ENCODE data around the gene CLSTN1. TPM values are rescaled to one million over a fixed set of nuclear protein-coding genes. Genes with fewer than 3 reads are reported as not detected.
A peak's percentile ranks its signal among the peaks of the same experiment; 100 is the strongest.
"Not testable (repeated sequence)": the region's sequence is repeated elsewhere in the genome, so short reads cannot be mapped to it uniquely, and the experiment has no call there.

The CLSTN1 gene
- total RNA-seq, 1 donor from 2014 or later = 130 TPM

DNA sequence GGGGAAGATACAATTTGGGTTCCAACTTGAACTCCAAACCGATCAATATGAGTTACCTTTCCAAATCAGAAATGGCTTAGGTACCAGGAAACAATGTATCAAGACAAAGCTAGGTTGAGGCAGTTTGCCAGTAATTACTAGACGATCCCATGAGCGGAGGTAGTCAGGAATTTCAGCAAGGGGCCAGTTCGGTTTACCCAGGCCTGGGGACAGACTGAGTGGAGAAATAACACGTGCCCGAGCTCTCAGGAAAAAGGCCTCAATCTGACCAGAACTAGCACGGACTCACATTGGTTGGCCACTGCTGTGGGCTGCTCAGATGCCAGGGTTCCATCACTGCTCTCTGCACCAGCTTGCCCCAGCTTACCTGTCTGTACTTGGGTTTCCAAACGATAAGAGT lies 15.3 kb downstream of the CLSTN1 start:
- Mint-ChIP-seq H3K9me3 (ENCODE audit: low read depth) (no peaks in the 10 kb centered on the region), H3K27me3 (no peaks in the 10 kb centered on the region), H3K4me1 (ENCODE audit: low read depth) (peaks cover 24% of the 10 kb centered on the region), H3K4me3 (ENCODE audit: low read depth) (no peak overlapping the region), H3K36me3 (ENCODE audit: insufficient read depth) (no peaks in the 10 kb centered on the region), H3K27ac (no peak overlapping the region)
- no peak for DNase-seq (ENCODE audit: low spot score, unreplicated experiment)
- TF ChIP-seq, protein P1, sequence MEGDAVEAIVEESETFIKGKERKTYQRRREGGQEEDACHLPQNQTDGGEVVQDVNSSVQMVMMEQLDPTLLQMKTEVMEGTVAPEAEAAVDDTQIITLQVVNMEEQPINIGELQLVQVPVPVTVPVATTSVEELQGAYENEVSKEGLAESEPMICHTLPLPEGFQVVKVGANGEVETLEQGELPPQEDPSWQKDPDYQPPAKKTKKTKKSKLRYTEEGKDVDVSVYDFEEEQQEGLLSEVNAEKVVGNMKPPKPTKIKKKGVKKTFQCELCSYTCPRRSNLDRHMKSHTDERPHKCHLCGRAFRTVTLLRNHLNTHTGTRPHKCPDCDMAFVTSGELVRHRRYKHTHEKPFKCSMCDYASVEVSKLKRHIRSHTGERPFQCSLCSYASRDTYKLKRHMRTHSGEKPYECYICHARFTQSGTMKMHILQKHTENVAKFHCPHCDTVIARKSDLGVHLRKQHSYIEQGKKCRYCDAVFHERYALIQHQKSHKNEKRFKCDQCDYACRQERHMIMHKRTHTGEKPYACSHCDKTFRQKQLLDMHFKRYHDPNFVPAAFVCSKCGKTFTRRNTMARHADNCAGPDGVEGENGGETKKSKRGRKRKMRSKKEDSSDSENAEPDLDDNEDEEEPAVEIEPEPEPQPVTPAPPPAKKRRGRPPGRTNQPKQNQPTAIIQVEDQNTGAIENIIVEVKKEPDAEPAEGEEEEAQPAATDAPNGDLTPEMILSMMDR (IDR thresholded peaks at IDR 0.05; ENCODE audit: unreplicated experiment) = no peak

DNA sequence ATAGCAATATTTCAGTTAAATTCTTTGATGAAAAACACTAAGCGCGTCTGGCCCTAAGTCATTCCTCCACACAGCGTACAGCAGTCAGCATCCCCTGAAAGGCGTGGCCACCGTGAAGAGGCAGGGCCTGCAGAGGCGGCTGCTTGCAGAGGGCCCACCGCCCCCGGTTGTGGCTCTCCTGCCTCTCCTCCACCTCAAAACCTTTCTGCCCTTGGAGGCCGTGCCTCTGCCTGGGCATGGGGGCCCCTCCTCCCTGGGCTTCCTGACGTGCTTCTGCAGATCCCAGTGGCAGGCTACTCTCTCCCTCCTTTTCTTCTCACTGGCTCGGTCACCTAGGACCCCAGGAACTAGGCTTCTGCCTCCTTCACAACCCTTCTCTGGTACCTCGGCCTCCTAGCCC lies 16.2 kb downstream of the CLSTN1 start:
- H3K4me3 Mint-ChIP-seq (ENCODE audit: low read depth) = no peak overlapping the region
- peak overlapping the region; percentile 58 for H3K27ac Mint-ChIP-seq
- TF ChIP-seq, protein P1 (IDR thresholded peaks at IDR 0.05; ENCODE audit: unreplicated experiment) = no peak
- H3K4me1 Mint-ChIP-seq (ENCODE audit: low read depth) = peaks cover 24% of the 10 kb centered on the region
- no peaks in the 10 kb centered on the region for H3K36me3 Mint-ChIP-seq (ENCODE audit: insufficient read depth)
- DNase-seq (ENCODE audit: low spot score, unreplicated experiment) = no peak
- H3K27me3 Mint-ChIP-seq = no peaks in the 10 kb centered on the region
- H3K9me3 Mint-ChIP-seq (ENCODE audit: low read depth) = no peaks in the 10 kb centered on the region

DNA sequence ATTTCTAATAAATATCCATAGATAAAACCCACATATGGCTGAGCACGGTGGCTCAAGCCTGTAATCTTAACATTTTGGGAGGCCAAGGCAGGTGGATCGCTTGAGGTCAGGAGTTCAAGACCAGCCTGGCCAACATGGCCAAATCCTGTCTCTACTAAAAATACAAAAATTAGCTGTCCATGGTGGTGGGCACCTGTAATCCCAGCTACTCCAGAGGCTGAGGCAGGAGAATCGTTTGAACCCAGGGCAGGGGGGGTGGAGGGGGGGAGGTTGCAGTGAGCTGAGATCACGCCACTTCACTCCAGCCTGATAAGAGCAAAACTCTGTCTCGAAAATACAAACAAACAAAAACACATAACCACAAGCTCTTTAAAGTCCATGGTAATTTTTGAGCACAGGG lies 17.8 kb downstream of the CLSTN1 start:
- not testable (repeated sequence) for H3K36me3 Mint-ChIP-seq (ENCODE audit: insufficient read depth); H3K4me3 Mint-ChIP-seq (ENCODE audit: low read depth); H3K27me3 Mint-ChIP-seq; DNase-seq (ENCODE audit: low spot score, unreplicated experiment); H3K9me3 Mint-ChIP-seq (ENCODE audit: low read depth); H3K27ac Mint-ChIP-seq
- H3K4me1 Mint-ChIP-seq (ENCODE audit: low read depth) = peaks cover 21% of the 10 kb centered on the region

DNA sequence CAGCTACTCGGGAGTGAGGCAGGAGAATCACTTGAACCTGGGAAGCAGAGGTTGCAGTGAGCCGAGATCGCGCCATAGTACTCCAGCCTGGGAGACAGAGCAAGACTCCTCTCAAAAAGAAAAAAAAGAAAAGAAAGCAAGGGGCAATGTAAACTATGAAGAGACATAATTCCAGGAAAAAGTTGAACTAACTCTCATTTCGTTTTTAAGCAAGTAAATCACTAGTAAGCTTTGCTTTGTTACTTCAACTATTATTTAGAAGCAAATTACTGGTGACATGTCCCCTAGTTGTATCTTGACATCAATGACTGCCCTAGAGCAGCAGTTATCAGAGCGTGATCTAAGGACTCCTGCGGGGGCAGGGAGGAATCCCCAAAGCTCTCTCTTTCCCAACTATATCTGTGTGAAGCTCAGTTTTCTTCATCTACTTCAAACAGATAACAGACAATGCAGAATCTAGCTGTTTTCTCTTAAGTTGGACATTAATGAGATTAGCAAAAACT lies 18.7 kb downstream of the CLSTN1 start:
- no peak for DNase-seq (ENCODE audit: low spot score, unreplicated experiment)
- H3K27ac Mint-ChIP-seq = peak overlapping the region; percentile 24
- H3K36me3 Mint-ChIP-seq (ENCODE audit: insufficient read depth) = peaks cover 2% of the 10 kb centered on the region
- no peaks in the 10 kb centered on the region for H3K9me3 Mint-ChIP-seq (ENCODE audit: low read depth)
- H3K27me3 Mint-ChIP-seq = no peaks in the 10 kb centered on the region
- no peak overlapping the region for H3K4me3 Mint-ChIP-seq (ENCODE audit: low read depth)
- peaks cover 22% of the 10 kb centered on the region for H3K4me1 Mint-ChIP-seq (ENCODE audit: low read depth)
- TF ChIP-seq, protein P1 (IDR thresholded peaks at IDR 0.05; ENCODE audit: unreplicated experiment) = no peak

DNA sequence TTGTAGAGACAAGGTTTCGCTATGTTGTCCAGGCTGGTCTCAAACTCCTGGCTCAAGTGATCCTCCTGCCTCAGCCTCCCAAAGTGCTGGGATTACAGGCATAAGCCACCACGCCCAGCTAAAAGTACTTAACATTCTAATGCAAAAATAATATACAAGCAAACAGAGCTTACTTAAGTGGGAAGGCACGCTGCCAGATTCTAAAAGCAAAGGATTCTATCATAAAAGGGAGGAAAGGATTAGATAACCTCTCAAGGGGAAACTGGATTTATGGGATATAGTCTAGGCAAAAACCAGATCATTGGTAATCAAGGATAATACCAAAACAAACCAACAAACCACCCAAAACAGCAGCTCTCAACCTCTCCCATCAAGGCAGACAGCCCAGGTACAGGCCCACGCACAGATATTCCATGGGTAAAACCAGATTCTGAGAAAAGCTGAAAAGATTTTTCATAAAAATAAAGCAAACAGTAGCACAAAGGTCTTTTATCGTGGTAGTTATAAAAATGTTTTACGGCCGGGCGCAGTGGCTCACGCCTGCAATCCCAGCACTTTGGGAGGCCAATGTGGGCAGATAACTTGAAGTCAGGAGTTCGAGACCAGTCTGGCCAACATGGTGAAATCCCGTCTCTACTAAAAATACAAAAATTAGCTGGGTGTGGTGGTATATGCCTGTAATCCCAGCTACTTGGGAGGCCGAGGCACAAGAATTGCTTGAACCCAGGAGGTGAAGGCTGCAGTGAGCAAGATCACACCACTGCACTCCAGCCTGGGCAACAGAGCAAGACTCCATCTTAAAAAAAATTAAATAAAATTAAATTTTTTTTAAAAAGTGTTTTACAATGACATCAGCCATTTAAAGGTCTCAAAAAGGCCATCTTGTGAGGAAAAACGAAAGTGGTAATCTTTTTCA lies 20.5 kb downstream of the CLSTN1 start:
- H3K9me3 Mint-ChIP-seq (ENCODE audit: low read depth); H3K36me3 Mint-ChIP-seq (ENCODE audit: insufficient read depth); DNase-seq (ENCODE audit: low spot score, unreplicated experiment): not testable (repeated sequence)

DNA sequence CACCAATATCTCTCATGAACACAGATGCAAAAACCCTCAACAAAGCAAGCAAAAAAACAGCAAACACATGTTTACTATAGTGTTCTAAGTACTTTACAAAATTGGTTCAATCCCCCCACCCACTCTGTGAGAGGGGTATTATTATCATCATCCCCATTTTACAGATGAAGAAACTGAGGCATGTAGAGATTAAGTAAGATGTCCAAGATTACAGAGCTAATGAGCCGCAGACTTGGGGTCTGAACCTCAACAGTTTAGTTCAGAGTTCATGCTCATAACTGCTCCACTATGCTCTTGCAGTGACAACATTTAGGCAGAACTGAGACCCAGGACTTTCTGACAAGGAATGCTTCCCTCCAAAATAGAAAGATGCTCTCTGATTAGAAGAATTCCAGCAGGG lies 21.9 kb downstream of the CLSTN1 start:
- peaks cover 3% of the 10 kb centered on the region for H3K36me3 Mint-ChIP-seq (ENCODE audit: insufficient read depth)
- TF ChIP-seq, protein P1 (IDR thresholded peaks at IDR 0.05; ENCODE audit: unreplicated experiment) = no peak
- H3K4me3 Mint-ChIP-seq (ENCODE audit: low read depth) = no peak overlapping the region
- no peak overlapping the region for H3K27ac Mint-ChIP-seq
- H3K27me3 Mint-ChIP-seq = no peaks in the 10 kb centered on the region
- no peak for DNase-seq (ENCODE audit: low spot score, unreplicated experiment)
- H3K4me1 Mint-ChIP-seq (ENCODE audit: low read depth) = peaks cover 12% of the 10 kb centered on the region
- H3K9me3 Mint-ChIP-seq (ENCODE audit: low read depth) = no peaks in the 10 kb centered on the region

More for the DNA sequence above, 20.5 kb downstream of the CLSTN1 start:
- peaks cover 18% of the 10 kb centered on the region for H3K4me1 Mint-ChIP-seq (ENCODE audit: low read depth)
- not testable (repeated sequence) for H3K27ac Mint-ChIP-seq; H3K27me3 Mint-ChIP-seq; H3K4me3 Mint-ChIP-seq (ENCODE audit: low read depth)
